ENCODE data around the gene STOML1.

Gene STOML1

GRCh38 chr15:73957276-73957675 is 34.8 kb downstream of the STOML1 start:
- H3K4me3 ChIP-seq = no peak overlapping the region
- H3K9me3 ChIP-seq (ENCODE audit: low read depth, low read length) = no peaks in the 10 kb centered on the region
- H3K27ac ChIP-seq = no peak overlapping the region
- TF ChIP-seq EZH2 (IDR thresholded peaks at IDR 0.05) = no peak
- no peak for TF ChIP-seq POLR2AphosphoS5 (IDR thresholded peaks at IDR 0.05; ENCODE audit: borderline replicate concordance, low read depth, low read length)
- TF ChIP-seq FOXP2 (optimal IDR thresholded peaks at IDR 0.05; ENCODE audit: control extremely low read depth, extremely low read length, insufficient read depth) = no peak
- no peaks in the 10 kb centered on the region for H3K36me3 ChIP-seq (ENCODE audit: insufficient read depth, low read length)
- H3K9ac ChIP-seq (ENCODE audit: insufficient read length) = no peak overlapping the region
- no peak for DNase-seq (ENCODE audit: low read depth, low spot score)

- Histone ChIP-seq H3K27ac (no peak overlapping the region), H3K9me3 (ENCODE audit: low read depth, low read length) (no peaks in the 10 kb centered on the region), H3K9ac (ENCODE audit: insufficient read length) (no peak overlapping the region), H3K4me3 (no peak overlapping the region), H3K36me3 (ENCODE audit: insufficient read depth, low read length) (no peaks in the 10 kb centered on the region)
- DNase-seq (ENCODE audit: low read depth, low spot score) = no peak
- no peak for TF ChIP-seq EZH2 (IDR thresholded peaks at IDR 0.05)
- TF ChIP-seq FOXP2 (optimal IDR thresholded peaks at IDR 0.05; ENCODE audit: control extremely low read depth, extremely low read length, insufficient read depth) = no peak
- TF ChIP-seq POLR2AphosphoS5 (IDR thresholded peaks at IDR 0.05; ENCODE audit: borderline replicate concordance, low read depth, low read length) = no peak
Measured at GRCh38 chr15:73956743-73957135, 35.4 kb downstream of the STOML1 start.

GRCh38 chr15:73955861-73956742 is 36.0 kb downstream of the STOML1 start:
- H3K9ac ChIP-seq (ENCODE audit: insufficient read length) = no peak overlapping the region
- H3K36me3 ChIP-seq (ENCODE audit: insufficient read depth, low read length) = no peaks in the 10 kb centered on the region

GRCh38 chr15:73955326-73955725 is 36.8 kb downstream of the STOML1 start:
- TF ChIP-seq FOXP2 (optimal IDR thresholded peaks at IDR 0.05; ENCODE audit: control extremely low read depth, extremely low read length, insufficient read depth) (no peak), POLR2AphosphoS5 (IDR thresholded peaks at IDR 0.05; ENCODE audit: borderline replicate concordance, low read depth, low read length) (no peak), EZH2 (IDR thresholded peaks at IDR 0.05) (no peak)
- no peak overlapping the region for H3K9ac ChIP-seq (ENCODE audit: insufficient read length)
- no peaks in the 10 kb centered on the region for H3K36me3 ChIP-seq (ENCODE audit: insufficient read depth, low read length)
- H3K9me3 ChIP-seq (ENCODE audit: low read depth, low read length) = no peaks in the 10 kb centered on the region
- no peak overlapping the region for H3K4me3 ChIP-seq
- DNase-seq (ENCODE audit: low read depth, low spot score) = no peak
- no peak overlapping the region for H3K27ac ChIP-seq

More at GRCh38 chr15:73955861-73956742, 36.0 kb downstream of the STOML1 start:
- Histone ChIP-seq H3K27ac (no peak overlapping the region), H3K4me3 (no peak overlapping the region), H3K9me3 (ENCODE audit: low read depth, low read length) (no peaks in the 10 kb centered on the region)
- TF ChIP-seq POLR2AphosphoS5 (IDR thresholded peaks at IDR 0.05; ENCODE audit: borderline replicate concordance, low read depth, low read length) (no peak), FOXP2 (optimal IDR thresholded peaks at IDR 0.05; ENCODE audit: control extremely low read depth, extremely low read length, insufficient read depth) (no peak), EZH2 (IDR thresholded peaks at IDR 0.05) (no peak)
- no peak for DNase-seq (ENCODE audit: low read depth, low spot score)

DNA sequence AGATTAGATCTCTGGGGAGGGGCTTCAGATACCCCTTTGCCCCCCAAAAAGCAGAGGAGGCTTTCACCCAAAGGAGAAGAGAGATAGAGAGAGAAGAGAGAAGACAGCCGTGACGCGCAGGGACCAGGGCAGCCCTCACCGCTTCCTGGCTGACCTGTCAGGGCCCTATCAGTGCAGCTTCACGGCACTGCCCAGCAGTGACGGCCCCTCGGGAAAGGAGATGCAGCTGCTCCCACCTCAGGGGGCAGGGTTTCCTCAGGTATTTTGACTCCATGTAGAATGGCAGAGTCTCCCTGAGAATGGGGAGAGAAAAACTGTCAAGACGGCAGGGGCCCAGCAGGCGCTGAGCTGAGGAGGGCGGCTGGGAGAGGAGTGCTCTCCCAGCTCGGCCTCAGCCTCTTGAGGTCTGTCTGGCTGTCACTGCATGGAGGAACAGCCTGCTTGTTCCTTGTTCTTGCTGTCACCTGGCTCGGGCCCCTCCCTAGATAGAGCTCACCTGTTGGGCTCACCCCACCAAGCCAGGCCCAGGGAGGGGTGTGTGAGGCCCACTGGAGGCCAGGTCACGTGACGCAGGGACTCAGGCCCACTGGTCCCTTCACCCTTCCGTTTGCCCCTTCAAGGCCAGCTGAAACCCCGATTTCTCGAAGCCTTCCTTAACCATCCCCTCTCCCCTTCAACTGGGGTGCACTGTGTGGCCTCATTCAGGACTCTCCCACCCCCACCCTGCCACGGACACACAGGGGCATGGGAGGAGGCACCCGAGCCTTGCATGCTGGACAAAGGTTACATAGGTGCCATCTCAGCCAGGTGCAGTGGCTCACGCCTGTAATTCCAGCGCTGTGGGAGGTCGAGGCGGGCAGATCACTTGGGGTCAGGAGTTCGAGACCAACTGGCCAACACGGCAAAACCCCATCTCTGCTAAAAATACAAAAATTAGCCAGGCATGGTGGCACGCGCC is 37.6 kb downstream of the STOML1 start:
- no peak for DNase-seq (ENCODE audit: low read depth, low spot score)
- Histone ChIP-seq H3K9ac (ENCODE audit: insufficient read length) (no peak overlapping the region), H3K9me3 (ENCODE audit: low read depth, low read length) (no peaks in the 10 kb centered on the region), H3K4me3 (no peak overlapping the region), H3K27ac (no peak overlapping the region), H3K36me3 (ENCODE audit: insufficient read depth, low read length) (no peaks in the 10 kb centered on the region)
- TF ChIP-seq EZH2 (IDR thresholded peaks at IDR 0.05) (no peak), POLR2AphosphoS5 (IDR thresholded peaks at IDR 0.05; ENCODE audit: borderline replicate concordance, low read depth, low read length) (no peak), FOXP2 (optimal IDR thresholded peaks at IDR 0.05; ENCODE audit: control extremely low read depth, extremely low read length, insufficient read depth) (no peak)

DNA sequence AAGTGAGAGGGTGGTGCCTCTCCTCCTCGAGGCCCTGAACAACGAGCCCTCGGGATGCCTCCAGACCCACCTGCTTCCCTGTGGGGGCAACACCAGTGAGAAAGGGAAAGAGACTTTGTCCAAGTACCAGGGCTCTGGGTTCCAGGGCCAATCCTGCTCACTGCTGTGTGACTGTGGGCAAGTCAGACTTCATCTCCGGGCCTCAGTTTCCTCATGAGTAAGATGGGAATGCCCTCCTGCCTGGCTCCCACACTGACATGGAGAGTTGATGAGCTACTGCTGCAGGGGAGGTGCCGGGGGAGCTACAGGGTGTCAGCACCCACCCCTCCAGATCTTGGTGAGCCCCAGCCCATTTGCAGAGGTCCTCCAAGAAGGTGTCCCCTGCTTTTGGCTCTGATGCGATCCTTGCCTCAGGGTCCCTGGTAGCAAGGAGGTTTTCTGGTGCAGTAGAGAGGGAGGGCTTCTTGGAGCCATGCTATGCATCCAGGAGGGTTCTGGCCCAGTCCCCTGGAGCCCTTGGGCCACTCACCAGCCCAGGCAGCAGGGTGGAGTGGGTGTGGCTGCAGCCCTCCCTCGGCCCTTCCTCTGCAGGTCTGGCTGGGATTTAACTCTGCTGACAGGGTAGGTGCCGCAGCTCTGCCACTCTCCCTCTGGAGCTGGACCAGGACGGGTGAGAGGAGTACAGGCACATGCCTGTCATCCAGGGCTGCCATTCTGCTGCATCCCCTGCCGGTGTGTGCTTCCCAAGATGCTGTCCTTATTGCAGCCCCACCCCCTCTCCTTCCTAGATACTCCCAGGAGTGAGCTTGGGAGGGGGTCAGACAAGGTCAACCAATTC is 39.0 kb downstream of the STOML1 start:
- H3K4me3 ChIP-seq = no peak overlapping the region
- no peak for TF ChIP-seq POLR2AphosphoS5 (IDR thresholded peaks at IDR 0.05; ENCODE audit: borderline replicate concordance, low read depth, low read length)
- no peak for TF ChIP-seq FOXP2 (optimal IDR thresholded peaks at IDR 0.05; ENCODE audit: control extremely low read depth, extremely low read length, insufficient read depth)
- no peak for TF ChIP-seq EZH2 (IDR thresholded peaks at IDR 0.05)
- H3K36me3 ChIP-seq (ENCODE audit: insufficient read depth, low read length) = no peaks in the 10 kb centered on the region
- H3K9ac ChIP-seq (ENCODE audit: insufficient read length) = no peak overlapping the region
- H3K9me3 ChIP-seq (ENCODE audit: low read depth, low read length) = no peaks in the 10 kb centered on the region
- no peak for DNase-seq (ENCODE audit: low read depth, low spot score)
- H3K27ac ChIP-seq = no peak overlapping the region

- Histone ChIP-seq H3K27ac (peak overlapping the region; percentile 90), H3K9me3 (ENCODE audit: low read depth, low read length) (no peaks in the 10 kb centered on the region), H3K9ac (ENCODE audit: insufficient read length) (peak overlapping the region; percentile 67), H3K36me3 (ENCODE audit: insufficient read depth, low read length) (no peaks in the 10 kb centered on the region), H3K4me3 (no peak overlapping the region; the same call in 1 of the 2 replicates)
- TF ChIP-seq EZH2 (IDR thresholded peaks at IDR 0.05) (no peak), FOXP2 (optimal IDR thresholded peaks at IDR 0.05; ENCODE audit: control extremely low read depth, extremely low read length, insufficient read depth) (no peak), POLR2AphosphoS5 (IDR thresholded peaks at IDR 0.05; ENCODE audit: borderline replicate concordance, low read depth, low read length) (no peak)
- DNase-seq (ENCODE audit: low read depth, low spot score) = no peak
Measured at GRCh38 chr15:73952171-73952912, 39.8 kb downstream of the STOML1 start.

Measured in SK-N-MC (cell line).